H9 (cell line): ENCODE data around the gene TMED7. TPM values are rescaled to one million over a fixed set of nuclear protein-coding genes. Genes with fewer than 3 reads are reported as not detected.

Source experiments
- DNase-seq: peaks from one replicate; pipeline ENCODE4 v3.0.0-alpha.2; 2017
- H2AFZ ChIP-seq: one replicate; pipeline ENCODE4 v1.6.1; 2013; ENCODE audit warnings: mild to moderate bottlenecking, low read length, control low read depth, moderate library complexity
- H2AK5ac ChIP-seq: 2 replicates; pipeline ENCODE4 v1.6.1; 2013; ENCODE audit warnings: low read length, control low read depth, mixed read lengths; ENCODE audit not compliant: insufficient read length
- H2BK120ac ChIP-seq: one replicate; pipeline ENCODE4 v1.6.1; 2013; ENCODE audit warnings: low read depth, mild to moderate bottlenecking, low read length, control low read depth, inconsistent platforms; ENCODE audit not compliant: poor library complexity, severe bottlenecking
- H2BK12ac ChIP-seq: 2 replicates; pipeline ENCODE4 v1.6.1; 2013; ENCODE audit warnings: low read length, control low read depth, mixed read lengths, low read depth; ENCODE audit not compliant: insufficient read length
- H2BK15ac ChIP-seq: 2 replicates; pipeline ENCODE4 v1.6.1; 2013; ENCODE audit warnings: low read depth, low read length, control low read depth
- H2BK20ac ChIP-seq: one replicate; pipeline ENCODE4 v1.6.1; 2013; ENCODE audit warnings: low read depth, mild to moderate bottlenecking, low read length, control low read depth, inconsistent platforms; ENCODE audit not compliant: poor library complexity, severe bottlenecking
- H2BK5ac ChIP-seq: 2 replicates; pipeline ENCODE4 v1.6.1; 2013; ENCODE audit warnings: low read length, control low read depth, mixed read lengths; ENCODE audit not compliant: insufficient read length
- H3K14ac ChIP-seq: 2 replicates; pipeline ENCODE4 v1.6.1; 2013; ENCODE audit warnings: low read length, control low read depth; ENCODE audit not compliant: insufficient read depth
- H3K18ac ChIP-seq: 2 replicates; pipeline ENCODE4 v1.6.1; 2013; ENCODE audit warnings: low read depth, mild to moderate bottlenecking, mixed read lengths, low read length, control low read depth; ENCODE audit not compliant: insufficient read length
- H3K23ac ChIP-seq: 2 replicates; pipeline ENCODE4 v1.6.1; 2013; ENCODE audit warnings: low read length, control low read depth, mixed read lengths, low read depth; ENCODE audit not compliant: insufficient read length
- H3K23me2 ChIP-seq: 2 replicates; pipeline ENCODE4 v1.6.1; 2013; ENCODE audit warnings: low read depth, mild to moderate bottlenecking, mixed read lengths, low read length, control low read depth; ENCODE audit not compliant: insufficient read length, poor library complexity, severe bottlenecking
- H3K27ac ChIP-seq: 2 replicates; pipeline ENCODE4 v1.5.1; 2013; ENCODE audit warnings: low read length, control low read depth, mixed read lengths, low read depth; ENCODE audit not compliant: insufficient read length
- H3K27me3 ChIP-seq: 2 replicates; pipeline ENCODE4 v1.6.1; 2013; ENCODE audit warnings: low read length, control low read depth, inconsistent platforms; ENCODE audit not compliant: insufficient read depth
- H3K4ac ChIP-seq: 2 replicates; pipeline ENCODE4 v1.6.1; 2013; ENCODE audit warnings: low read depth, mild to moderate bottlenecking, control low read depth, inconsistent platforms, low read length, moderate library complexity
- H3K4me1 ChIP-seq: 2 replicates; pipeline ENCODE4 v1.6.1; 2013; ENCODE audit warnings: low read length, control low read depth, inconsistent platforms; ENCODE audit not compliant: insufficient read depth
- H3K4me2 ChIP-seq: 2 replicates; pipeline ENCODE4 v1.6.1; 2013; ENCODE audit warnings: low read length, control low read depth, mixed read lengths; ENCODE audit not compliant: insufficient read length, insufficient read depth
- H3K56ac ChIP-seq: 2 replicates; pipeline ENCODE4 v1.6.1; 2013; ENCODE audit warnings: low read depth, mild to moderate bottlenecking, mixed read lengths, low read length, control low read depth; ENCODE audit not compliant: insufficient read length
- H3K79me1 ChIP-seq: 2 replicates; pipeline ENCODE4 v1.6.1; 2013; ENCODE audit warnings: low read depth, mild to moderate bottlenecking, moderate library complexity, low read length, control low read depth, inconsistent platforms; ENCODE audit not compliant: insufficient read depth, poor library complexity, severe bottlenecking
- H3K79me2 ChIP-seq: 2 replicates; pipeline ENCODE4 v1.6.1; 2013; ENCODE audit warnings: low read length, control low read depth, inconsistent platforms; ENCODE audit not compliant: insufficient read depth
- H3K9ac ChIP-seq: 2 replicates; pipeline ENCODE4 v1.6.1; 2013; ENCODE audit warnings: low read length, control low read depth, mixed read lengths; ENCODE audit not compliant: insufficient read length; ENCODE audit errors: extremely low read depth
- H3K9me3 ChIP-seq: one replicate; pipeline ENCODE4 v1.6.1; 2013; ENCODE audit warnings: low read depth, low read length, inconsistent platforms; ENCODE audit not compliant: control insufficient read depth
- H3T11ph ChIP-seq: one replicate; pipeline ENCODE4 v1.6.1; 2013; ENCODE audit warnings: mild to moderate bottlenecking, low read length, control low read depth, inconsistent platforms
- H4K20me1 ChIP-seq: one replicate; pipeline ENCODE4 v1.6.1; 2013; ENCODE audit not compliant: control insufficient read depth, insufficient read length, insufficient read depth
- H4K5ac ChIP-seq: 2 replicates; pipeline ENCODE4 v1.6.1; 2013; ENCODE audit warnings: low read depth, mild to moderate bottlenecking, mixed read lengths, low read length, control low read depth; ENCODE audit not compliant: insufficient read length
- H4K8ac ChIP-seq: replicated peaks from 2 replicates; pipeline ENCODE4 v1.6.1; 2013; ENCODE audit warnings: low read length, control low read depth, mixed read lengths, low read depth; ENCODE audit not compliant: insufficient read length
- H4K91ac ChIP-seq: 2 replicates; pipeline ENCODE4 v1.6.1; 2013; ENCODE audit warnings: low read depth, mild to moderate bottlenecking, moderate library complexity, mixed read lengths, low read length, control low read depth; ENCODE audit not compliant: insufficient read length
- H3K27ac Mint-ChIP-seq, 3 experiments: 2 replicates in 2 of 3; 3 replicates in 1 of 3; pipeline ENCODE4 v1.8.0; 2020 to 2021; ENCODE audit warnings: mixed read lengths in 3 of 3, mild to moderate bottlenecking in 1 of 3, moderate library complexity in 1 of 3
- H3K27me3 Mint-ChIP-seq: 2 replicates; pipeline ENCODE4 v1.8.0; 2021; ENCODE audit warnings: low read depth, mild to moderate bottlenecking, moderate library complexity, mixed read lengths
- H3K36me3 Mint-ChIP-seq, 3 experiments: 2 replicates in 2 of 3; 3 replicates in 1 of 3; pipeline ENCODE4 v1.8.0; 2020 to 2021; ENCODE audit warnings: low read depth in 3 of 3, mixed read lengths in 3 of 3; ENCODE audit not compliant: insufficient read depth in 1 of 3
- H3K4me1 Mint-ChIP-seq, 2 experiments: 2 replicates each; pipeline ENCODE4 v1.8.0; 2020; ENCODE audit warnings: mixed read lengths in 2 of 2
- H3K4me3 Mint-ChIP-seq, 2 experiments: 2 replicates in 1 of 2; 3 replicates in 1 of 2; pipeline ENCODE4 v1.8.0; 2020 to 2021; ENCODE audit warnings: mild to moderate bottlenecking in 2 of 2, mixed read lengths in 2 of 2, moderate library complexity in 1 of 2
- H3K9me3 Mint-ChIP-seq, 2 experiments: 2 replicates in 1 of 2; 3 replicates in 1 of 2; pipeline ENCODE4 v1.8.0; 2020; ENCODE audit warnings: mild to moderate bottlenecking in 2 of 2, mixed read lengths in 2 of 2, moderate library complexity in 1 of 2
- WGBS: extraction: QIAGEN DNeasy Blood & Tissue Kit; methylation state at CpG from one replicate; pipeline ENCODE4 v1.1.7; 2013; ENCODE audit warnings: missing lambda C conversion rate, low lambda C conversion rate, mixed read lengths; ENCODE audit not compliant: insufficient read length; ENCODE audit errors: extremely low coverage; 5-methylcytosine and 5-hydroxymethylcytosine counted together
- total RNA-seq: library from RNA; stranded (reverse); gene quantifications from 2 replicates; pipeline ENCODE4 v1.2.1, GENCODE V29; 2021
- TF ChIP-seq, protein P1 (sequence below): fragments of 200-600 bp; sonication (generic); conservative IDR thresholded peaks from 3 replicates; pipeline ENCODE4 v1.8.0; 2021; ENCODE audit warnings: antibody characterized with exemption, mild to moderate bottlenecking

Gene TMED7
- total RNA-seq, 1 experiment from 2014 or later: 68.8 TPM

DNA sequence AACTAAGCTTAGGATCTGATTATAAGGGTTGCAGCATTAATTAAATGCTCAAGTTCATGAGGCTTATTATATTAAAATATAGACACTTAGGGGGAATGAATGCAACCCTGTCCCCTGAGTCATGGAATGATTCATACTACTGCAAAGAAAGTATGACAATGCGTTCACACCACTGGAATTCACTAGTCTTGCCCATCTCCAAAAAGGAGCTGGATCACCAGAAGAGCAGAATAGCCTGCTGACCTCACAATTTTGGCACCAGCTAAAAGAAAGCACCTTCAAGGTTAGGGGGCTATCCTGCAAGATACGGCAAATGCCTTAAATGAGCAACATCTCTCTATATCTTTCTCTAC lies 32.0 kb upstream of the TMED7 start:
- no peak overlapping the region for H2BK120ac ChIP-seq
- H3K27ac ChIP-seq: no peak overlapping the region
- no CpG with 5 or more reads among the region's 2 CpGs for WGBS
- H2AFZ ChIP-seq: no peak overlapping the region
- H3K9me3 ChIP-seq: no peaks in the 10 kb centered on the region
- H2BK15ac ChIP-seq: no peak overlapping the region
- no peak overlapping the region for H4K5ac ChIP-seq
- H3K23ac ChIP-seq: no peak overlapping the region
- H3K56ac ChIP-seq: no peak overlapping the region
- H4K8ac ChIP-seq: no peak overlapping the region
- DNase-seq: no peak
- no peak overlapping the region for H4K91ac ChIP-seq
- Mint-ChIP-seq H3K27ac (no peak overlapping the region), H3K27me3 (no peaks in the 10 kb centered on the region; the same call in 1 of the 2 replicates), H3K4me3 (no peak overlapping the region), H3K36me3 (no peaks in the 10 kb centered on the region), H3K9me3 (peaks cover 0 to 3% of the 10 kb centered on the region in 2 experiments; a peak in 1 of 5 replicates), H3K4me1 (peaks cover 0 to 10% of the 10 kb centered on the region in 2 experiments; a peak in 3 of 4 replicates)
- TF ChIP-seq, protein P1, sequence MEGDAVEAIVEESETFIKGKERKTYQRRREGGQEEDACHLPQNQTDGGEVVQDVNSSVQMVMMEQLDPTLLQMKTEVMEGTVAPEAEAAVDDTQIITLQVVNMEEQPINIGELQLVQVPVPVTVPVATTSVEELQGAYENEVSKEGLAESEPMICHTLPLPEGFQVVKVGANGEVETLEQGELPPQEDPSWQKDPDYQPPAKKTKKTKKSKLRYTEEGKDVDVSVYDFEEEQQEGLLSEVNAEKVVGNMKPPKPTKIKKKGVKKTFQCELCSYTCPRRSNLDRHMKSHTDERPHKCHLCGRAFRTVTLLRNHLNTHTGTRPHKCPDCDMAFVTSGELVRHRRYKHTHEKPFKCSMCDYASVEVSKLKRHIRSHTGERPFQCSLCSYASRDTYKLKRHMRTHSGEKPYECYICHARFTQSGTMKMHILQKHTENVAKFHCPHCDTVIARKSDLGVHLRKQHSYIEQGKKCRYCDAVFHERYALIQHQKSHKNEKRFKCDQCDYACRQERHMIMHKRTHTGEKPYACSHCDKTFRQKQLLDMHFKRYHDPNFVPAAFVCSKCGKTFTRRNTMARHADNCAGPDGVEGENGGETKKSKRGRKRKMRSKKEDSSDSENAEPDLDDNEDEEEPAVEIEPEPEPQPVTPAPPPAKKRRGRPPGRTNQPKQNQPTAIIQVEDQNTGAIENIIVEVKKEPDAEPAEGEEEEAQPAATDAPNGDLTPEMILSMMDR: no peak
- H3K4ac ChIP-seq: no peak overlapping the region
- no peaks in the 10 kb centered on the region for H4K20me1 ChIP-seq
- no peaks in the 10 kb centered on the region for H3K27me3 ChIP-seq
- H3K79me2 ChIP-seq: no peaks in the 10 kb centered on the region
- no peak overlapping the region for H3T11ph ChIP-seq
- H3K23me2 ChIP-seq: no peaks in the 10 kb centered on the region
- no peak overlapping the region for H3K4me2 ChIP-seq
- H3K9ac ChIP-seq: no peak overlapping the region
- H2BK5ac ChIP-seq: no peak overlapping the region
- no peaks in the 10 kb centered on the region for H3K79me1 ChIP-seq
- H2BK12ac ChIP-seq: no peak overlapping the region
- no peak overlapping the region for H2AK5ac ChIP-seq
- no peak overlapping the region for H3K14ac ChIP-seq
- no peak overlapping the region for H3K18ac ChIP-seq
- no peak overlapping the region for H2BK20ac ChIP-seq
- H3K4me1 ChIP-seq: no peaks in the 10 kb centered on the region
